ENCODE results near the gene BUB1. TPM values are rescaled to one million over a fixed set of nuclear protein-coding genes. Genes with fewer than 3 reads are reported as not detected.

BUB1 gene
- total and polyA plus RNA-seq, 2 of the 8 experiments (the other 6 are each of a cell fraction or from before 2014, with no cell fraction given) = 48.4 to 113 TPM

DNA sequence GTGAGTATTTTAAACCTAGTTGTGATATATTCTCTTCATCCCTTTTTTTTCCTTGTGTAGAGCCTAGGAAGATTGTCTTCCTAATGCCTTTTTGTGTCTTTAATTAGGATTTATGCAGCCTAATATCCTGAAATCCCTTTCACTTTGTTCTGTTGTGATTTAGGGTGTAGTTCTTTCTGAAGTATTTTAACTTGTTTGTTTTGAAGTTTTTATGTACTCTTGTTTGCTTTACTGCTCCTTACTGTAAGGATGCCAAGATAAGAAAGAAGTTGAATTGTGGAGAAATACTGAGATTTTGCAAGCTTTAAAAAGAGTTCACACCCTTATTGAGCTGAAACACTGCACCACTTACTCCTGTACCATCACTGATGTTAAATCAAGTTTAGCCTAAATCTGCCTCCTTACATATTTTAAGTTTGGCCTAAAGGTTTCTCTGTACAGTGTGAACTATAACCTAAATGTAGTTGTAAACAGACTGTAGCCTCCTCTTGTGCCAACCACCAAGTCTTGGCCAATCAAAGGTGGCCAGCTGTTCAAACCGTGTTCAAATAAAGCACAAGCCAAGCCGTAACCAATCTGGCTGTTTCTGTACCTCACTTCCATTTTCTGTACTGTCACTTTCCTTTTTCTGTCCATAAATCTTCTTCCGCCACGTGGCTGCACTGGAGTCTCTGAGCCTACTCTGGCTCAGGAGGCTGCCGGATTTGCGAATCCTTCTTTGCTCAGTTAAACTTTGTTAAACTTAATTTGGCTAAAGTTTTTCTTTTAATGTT lies 36.8 kb upstream of the BUB1 start:
- ChIA-PET CTCF (ENCODE audit: partially characterized antibody) (interaction anchor here (1.7 kb wide), 1 partner anchor 40 kb away, joined by 4 read pairs; no protein-coding TSS in a partner anchor), POLR2A (ENCODE audit: partially characterized antibody) (interaction anchor here (1.0 kb wide), 1 partner anchor 12 kb away, joined by 3 read pairs; no protein-coding TSS in a partner anchor)
- no peak for FAIRE-seq
- H3K4me1 ChIP-seq (replicated peaks in 1 of 4; ENCODE audit: control insufficient read depth in 3 of 4, insufficient read depth in 4 of 4, low read length in 3 of 4) = no peaks in the 10 kb centered on the region
- H3K9ac ChIP-seq (replicated peaks in 1 of 4; ENCODE audit: extremely low read depth in 1 of 4, low read depth in 3 of 4, low read length in 3 of 4) = no peak overlapping the region
- no peak overlapping the region for H3K23ac ChIP-seq (ENCODE audit: insufficient read length)
- no peak overlapping the region for H3K14ac ChIP-seq (ENCODE audit: insufficient read length)
- H3K18ac ChIP-seq (ENCODE audit: extremely low read depth, low read length) = no peak overlapping the region
- no peak overlapping the region for H2AFZ ChIP-seq (ENCODE audit: low read length)
- no peak overlapping the region for H2BK5ac ChIP-seq (ENCODE audit: low read depth, low read length)
- no peaks in the 10 kb centered on the region for H4K20me1 ChIP-seq (replicated peaks in 1 of 2; ENCODE audit: control insufficient read depth in 1 of 2, insufficient read depth in 2 of 2, low read length in 2 of 2)
- H4K8ac ChIP-seq (ENCODE audit: extremely low read depth, insufficient read depth, low read length) = no peak overlapping the region
- no peak for DNase-seq (ENCODE audit: low read depth in 1 of 2, low spot score in 2 of 2)
- H2BK120ac ChIP-seq (replicated peaks; ENCODE audit: low read depth, low read length) = no peak overlapping the region
- no peaks in the 10 kb centered on the region for H3K23me2 ChIP-seq (ENCODE audit: low read depth, low read length)
- H2BK12ac ChIP-seq (ENCODE audit: low read depth, low read length) = no peak overlapping the region
- no peak overlapping the region for H2AK5ac ChIP-seq (ENCODE audit: low read depth, low read length)
- no peak overlapping the region for H3K27ac ChIP-seq (ENCODE audit: low read depth, low read length)
- H2BK15ac ChIP-seq (ENCODE audit: low read length) = no peak overlapping the region
- H3K56ac ChIP-seq (replicated peaks; ENCODE audit: insufficient read length, low read depth, low read length) = no peak overlapping the region
- H3K36me3 ChIP-seq (ENCODE audit: control insufficient read depth in 2 of 4, insufficient read depth in 4 of 4, low read length in 3 of 4) = no peaks in the 10 kb centered on the region
- H2BK20ac ChIP-seq (ENCODE audit: low read length) = no peak overlapping the region
- no peaks in the 10 kb centered on the region for H3K79me2 ChIP-seq (ENCODE audit: control insufficient read depth in 1 of 2, insufficient read depth in 2 of 2, low read length in 2 of 2)
- H3K27me3 ChIP-seq (replicated peaks in 1 of 4; ENCODE audit: control insufficient read depth in 3 of 4, extremely low read depth in 1 of 4, insufficient read depth in 3 of 4, low read length in 3 of 4) = no peaks in the 10 kb centered on the region
- H4K5ac ChIP-seq (ENCODE audit: insufficient read length, low read depth, low read length) = no peak overlapping the region
- H3K4me3 ChIP-seq (ENCODE audit: extremely low read depth in 1 of 4, insufficient read depth in 2 of 4, low read depth in 3 of 4, low read length in 4 of 4) = no peak overlapping the region
- TF ChIP-seq EP300 (IDR thresholded peaks at IDR 0.05; ENCODE audit: borderline replicate concordance in 1 of 2, low read depth in 2 of 2, low read length in 2 of 2) = no peak
- no peak for TF ChIP-seq SUZ12 (IDR thresholded peaks at IDR 0.05; ENCODE audit: low read length)
- H3K79me1 ChIP-seq (ENCODE audit: low read depth, low read length) = no peaks in the 10 kb centered on the region
- WGBS, 2 experiments (ENCODE audit: extremely low coverage in 1 of 2, insufficient coverage in 1 of 2, insufficient read length in 1 of 2, insufficient replicate concordance in 2 of 2, low coverage in 1 of 2, low lambda C conversion rate in 2 of 2, missing lambda C conversion rate in 1 of 2) = 93% methylated on average over 6 of the region's 6 CpGs; no CpG with 5 or more reads in 1 of the 2 experiments
- no peak overlapping the region for H3K4ac ChIP-seq (replicated peaks; ENCODE audit: insufficient read length, low read depth, low read length)
- H4K91ac ChIP-seq (replicated peaks; ENCODE audit: insufficient read length, low read length) = no peak overlapping the region
- H3K9me3 ChIP-seq (ENCODE audit: insufficient read depth in 2 of 2, low read depth in 1 of 2, low read length in 1 of 2) = no peaks in the 10 kb centered on the region
- no peak overlapping the region for H3K4me2 ChIP-seq (ENCODE audit: insufficient read depth in 1 of 2, low read depth in 2 of 2, low read length in 2 of 2)
